ENCODE data around the gene ZBED2.

GRCh38 chr3:111607240-111607920 lies 12.2 kb upstream of the ZBED2 start:
- TF ChIP-seq CTCF (conservative IDR thresholded peaks at IDR 0.05; ENCODE audit: low read length) (no peak), EZH2phosphoT487 (IDR thresholded peaks at IDR 0.05; ENCODE audit: borderline replicate concordance) (no peak)
